Measurements from ENCODE around the gene PTPRM.

PTPRM gene

GRCh38 chr18:7876354-7877104, 309.4 kb downstream of the PTPRM start:
- no peak for DNase-seq

GRCh38 chr18:7877609-7878008, 310.5 kb downstream of the PTPRM start:
- no peak for DNase-seq

GRCh38 chr18:7878265-7879211, 311.4 kb downstream of the PTPRM start:
- no peak for DNase-seq

- no peak for DNase-seq
Measured at GRCh38 chr18:7879717-7880116, 312.6 kb downstream of the PTPRM start.

- DNase-seq, result no peak
Measured at GRCh38 chr18:7885865-7886264, 318.7 kb downstream of the PTPRM start.

- no peak for DNase-seq
Measured at GRCh38 chr18:7886436-7886835, 319.3 kb downstream of the PTPRM start.

GRCh38 chr18:7889515-7889914, 322.4 kb downstream of the PTPRM start:
- DNase-seq, result no peak

- no peak for DNase-seq
Measured at GRCh38 chr18:7890075-7890474, 323.0 kb downstream of the PTPRM start.

- DNase-seq, result no peak
Measured at GRCh38 chr18:7892556-7892955, 325.4 kb downstream of the PTPRM start.

- DNase-seq, result no peak
Measured at GRCh38 chr18:7894592-7894991, 327.5 kb downstream of the PTPRM start.

GRCh38 chr18:7895346-7895745, 328.2 kb downstream of the PTPRM start:
- DNase-seq, result no peak

GRCh38 chr18:7896161-7896560, 329.0 kb downstream of the PTPRM start:
- no peak for DNase-seq

GRCh38 chr18:7896805-7897518, 329.8 kb downstream of the PTPRM start:
- DNase-seq, result no peak

GRCh38 chr18:7898181-7898580, 331.1 kb downstream of the PTPRM start:
- no peak for DNase-seq

GRCh38 chr18:7899078-7899477, 332.0 kb downstream of the PTPRM start:
- DNase-seq, result no peak

- DNase-seq, result no peak
Measured at GRCh38 chr18:7900091-7900490, 333.0 kb downstream of the PTPRM start.

GRCh38 chr18:7901657-7902056, 334.5 kb downstream of the PTPRM start:
- no peak for DNase-seq

GRCh38 chr18:7902399-7902839, 335.3 kb downstream of the PTPRM start:
- DNase-seq, result no peak

- DNase-seq, result no peak
Measured at GRCh38 chr18:7904529-7904928, 337.4 kb downstream of the PTPRM start.

- no peak for DNase-seq
Measured at GRCh38 chr18:7908681-7909299, 341.7 kb downstream of the PTPRM start.

GRCh38 chr18:7914834-7915670, 347.9 kb downstream of the PTPRM start:
- no peak for DNase-seq

GRCh38 chr18:7918701-7919100, 351.6 kb downstream of the PTPRM start:
- no peak for DNase-seq

Data from SIG-M5 (cell line).